IMR-90 (cell line): ENCODE results near the gene ESM1. TPM values are rescaled to one million over a fixed set of nuclear protein-coding genes. Genes with fewer than 3 reads are reported as not detected.

Experiments used
- ATAC-seq: fragments of 200-7000 bp; cut with Tn5 transposase; 2 replicates; pipeline ENCODE4 v1.9.1; 2020; ENCODE audit warnings: low read depth, mild to moderate bottlenecking, moderate library complexity
- BruUV-seq: library from RNA; stranded (reverse); fragments of 400-500 nt; replicated peaks from 2 replicates; lab custom pipeline; 2021; lab: Mats Ljungman, UMichigan
- CTCF ChIA-PET: fragments of 300-600 bp; formaldehyde crosslinking; extraction: SDS; loops from one replicate; lab custom pipeline; 2021; ENCODE audit warnings: antibody characterized with exemption; lab: Yijun Ruan, JAX
- POLR2A ChIA-PET: fragments of 300-600 bp; sonication (Branson Sonifier 250); formaldehyde crosslinking; loops from one replicate; lab custom pipeline; 2022; ENCODE audit warnings: antibody characterized with exemption; ENCODE audit not compliant: unreplicated experiment; lab: Charles Lee
- DNase-seq: peaks from one replicate; pipeline ENCODE4 v3.0.0; 2013
- H2AFZ ChIP-seq: replicated peaks from 2 replicates; pipeline ENCODE3; 2013; ENCODE audit warnings: low read length, mild to moderate bottlenecking; ENCODE audit not compliant: poor library complexity
- H2AK5ac ChIP-seq: 2 replicates; pipeline ENCODE4 v1.6.1; 2013; ENCODE audit warnings: low read depth, low read length, inconsistent platforms
- H2AK9ac ChIP-seq: replicated peaks from 2 replicates; pipeline ENCODE3; 2013; ENCODE audit warnings: mild to moderate bottlenecking, low read depth, low read length, moderate library complexity; ENCODE audit not compliant: poor library complexity
- H2BK120ac ChIP-seq: 2 replicates; pipeline ENCODE4 v1.6.1; 2013; ENCODE audit warnings: low read depth, low read length, inconsistent platforms
- H2BK15ac ChIP-seq: 3 replicates; pipeline ENCODE4 v1.6.1; 2013; ENCODE audit warnings: low read depth, low read length, inconsistent platforms
- H2BK20ac ChIP-seq: 2 replicates; pipeline ENCODE4 v1.6.1; 2013; ENCODE audit warnings: low read depth, mild to moderate bottlenecking, inconsistent platforms, low read length, moderate library complexity
- H2BK5ac ChIP-seq: 2 replicates; pipeline ENCODE4 v1.6.1; 2013; ENCODE audit warnings: mild to moderate bottlenecking, low read depth, low read length, inconsistent platforms; ENCODE audit not compliant: poor library complexity, severe bottlenecking
- H3K14ac ChIP-seq: replicated peaks from 2 replicates; pipeline ENCODE4 v1.6.1; 2013; ENCODE audit warnings: low read depth, low read length, inconsistent platforms
- H3K18ac ChIP-seq: 2 replicates; pipeline ENCODE4 v1.6.1; 2013; ENCODE audit warnings: low read depth, low read length, control low read depth
- H3K23ac ChIP-seq: 2 replicates; pipeline ENCODE4 v1.6.1; 2013; ENCODE audit warnings: low read depth, low read length, inconsistent platforms
- H3K27ac ChIP-seq: 2 replicates; pipeline ENCODE4 v1.5.1; 2013; ENCODE audit warnings: mild to moderate bottlenecking, control low read depth, low read length; ENCODE audit not compliant: insufficient read depth
- H3K27me3 ChIP-seq: 2 replicates; pipeline ENCODE4 v1.6.1; 2013; ENCODE audit warnings: low read length; ENCODE audit not compliant: control insufficient read depth, insufficient read depth
- H3K36me3 ChIP-seq: 2 replicates; pipeline ENCODE4 v1.6.1; 2013; ENCODE audit warnings: low read length, mixed read lengths; ENCODE audit not compliant: control insufficient read depth, insufficient read depth
- H3K4ac ChIP-seq: 2 replicates; pipeline ENCODE4 v1.6.1; 2013; ENCODE audit warnings: low read depth, low read length, inconsistent platforms
- H3K4me1 ChIP-seq: 2 replicates; pipeline ENCODE4 v1.6.1; 2013; ENCODE audit warnings: low read length, mixed read lengths; ENCODE audit not compliant: control insufficient read depth, insufficient read depth
- H3K4me2 ChIP-seq: 2 replicates; pipeline ENCODE4 v1.6.1; 2013; ENCODE audit warnings: low read depth, mild to moderate bottlenecking, control low read depth, low read length, moderate library complexity
- H3K4me3 ChIP-seq: 2 replicates; pipeline ENCODE4 v1.5.1; 2013; ENCODE audit warnings: low read depth, mild to moderate bottlenecking, control low read depth, low read length, moderate library complexity; ENCODE audit not compliant: insufficient read depth
- H3K56ac ChIP-seq: 2 replicates; pipeline ENCODE4 v1.6.1; 2013; ENCODE audit warnings: low read length, inconsistent platforms; ENCODE audit not compliant: insufficient read depth; ENCODE audit errors: extremely low read depth
- H3K79me1 ChIP-seq, 2 experiments: 2 replicates each; pipeline ENCODE4 v1.6.1; 2013; ENCODE audit warnings: low read length in 2 of 2, inconsistent platforms in 1 of 2, low read depth in 1 of 2
- H3K9ac ChIP-seq: 2 replicates; pipeline ENCODE4 v1.6.1; 2013; ENCODE audit warnings: low read depth, low read length, control low read depth
- H3K9me1 ChIP-seq: 2 replicates; pipeline ENCODE4 v1.6.1; 2013; ENCODE audit warnings: low read length, inconsistent platforms; ENCODE audit not compliant: insufficient read depth
- H3K9me3 ChIP-seq: 2 replicates; pipeline ENCODE4 v1.6.1; 2013; ENCODE audit warnings: low read length; ENCODE audit not compliant: control insufficient read depth, insufficient read depth
- H4K20me1 ChIP-seq: 2 replicates; pipeline ENCODE4 v1.6.1; 2013; ENCODE audit warnings: low read length, inconsistent platforms; ENCODE audit not compliant: insufficient read depth
- H4K5ac ChIP-seq: 2 replicates; pipeline ENCODE4 v1.6.1; 2013; ENCODE audit warnings: mild to moderate bottlenecking, low read depth, low read length, control low read depth
- H4K8ac ChIP-seq, 2 experiments: 2 replicates each; pipeline ENCODE4 v1.6.1; 2013; ENCODE audit warnings: low read depth in 2 of 2, low read length in 2 of 2, control low read depth in 1 of 2, inconsistent platforms in 1 of 2
- H4K91ac ChIP-seq: 2 replicates; pipeline ENCODE4 v1.6.1; 2013; ENCODE audit warnings: low read depth, low read length, inconsistent platforms; ENCODE audit not compliant: insufficient read depth
- BHLHE40 ChIP-seq: fragments of 150-350 bp; IDR thresholded peaks from 2 replicates; pipeline ENCODE4 v1.6.1; 2016; ENCODE audit warnings: mild to moderate bottlenecking, low read depth, low read length
- CHD1 ChIP-seq: IDR thresholded peaks from 2 replicates; pipeline ENCODE4 v1.6.1; 2012; ENCODE audit warnings: low read depth, low read length, improper control_type of control experiment
- CTCF ChIP-seq: conservative IDR thresholded peaks from 2 replicates; pipeline ENCODE4 v1.5.1; 2012; ENCODE audit warnings: mild to moderate bottlenecking, low read depth, low read length, improper control_type of control experiment
- ELK1 ChIP-seq: fragments of 150-350 bp; IDR thresholded peaks from 2 replicates; pipeline ENCODE4 v1.6.1; 2016; ENCODE audit warnings: low read depth, mild to moderate bottlenecking, low read length, moderate library complexity, borderline replicate concordance
- FOS ChIP-seq: fragments of 150-350 bp; IDR thresholded peaks from 2 replicates; pipeline ENCODE4 v1.6.1; 2016; ENCODE audit warnings: low read depth, low read length
- MAFK ChIP-seq: IDR thresholded peaks from 2 replicates; pipeline ENCODE4 v1.6.1; 2012; ENCODE audit warnings: low read depth, low read length, improper control_type of control experiment
- MAZ ChIP-seq: IDR thresholded peaks from 2 replicates; pipeline ENCODE4 v1.6.1; 2012; ENCODE audit warnings: low read depth, mild to moderate bottlenecking, low read length, improper control_type of control experiment, moderate library complexity, borderline replicate concordance
- MXI1 ChIP-seq: IDR thresholded peaks from 2 replicates; pipeline ENCODE4 v1.6.1; 2012; ENCODE audit warnings: low read depth, mild to moderate bottlenecking, low read length, moderate library complexity, borderline replicate concordance
- NFE2L2 ChIP-seq: fragments of 150-350 bp; IDR thresholded peaks from 2 replicates; pipeline ENCODE4 v1.6.1; 2016; ENCODE audit warnings: low read depth, mild to moderate bottlenecking, low read length
- POLR2A ChIP-seq: IDR thresholded peaks from 2 replicates; pipeline ENCODE4 v1.6.1; 2012; ENCODE audit warnings: mild to moderate bottlenecking, low read depth, low read length
- RCOR1 ChIP-seq: IDR thresholded peaks from 2 replicates; pipeline ENCODE4 v1.6.1; 2012; ENCODE audit warnings: mild to moderate bottlenecking, low read length, improper control_type of control experiment; ENCODE audit not compliant: insufficient replicate concordance
- RFX5 ChIP-seq: IDR thresholded peaks from 2 replicates; pipeline ENCODE4 v1.8.0; 2012; ENCODE audit warnings: low read depth, mild to moderate bottlenecking, low read length, moderate library complexity
- SMC3 ChIP-seq: fragments of 150-350 bp; IDR thresholded peaks from 2 replicates; pipeline ENCODE4 v1.6.1; 2016; ENCODE audit warnings: low read depth, mild to moderate bottlenecking, antibody characterized with exemption, low read length, moderate library complexity
- WGBS, 2 experiments: methylation state at CpG; one replicate each; pipeline versions ENCODE4 v1.1.5 to v1.1.7; 2013; ENCODE audit warnings: missing lambda C conversion rate in 2 of 2; ENCODE audit not compliant: insufficient read length in 1 of 2; ENCODE audit errors: extremely low coverage in 2 of 2; 5-methylcytosine and 5-hydroxymethylcytosine counted together
- dilution Hi-C: fragments of 300-500 bp; cut with HindIII; formaldehyde crosslinking; loops from one replicate; pipeline ENCODE4 v1.14.3; 2018; ENCODE audit warnings: low sequenced_read_pairs; ENCODE audit not compliant: unreplicated experiment
- in situ Hi-C: fragments of 300-500 bp; cut with MboI; formaldehyde crosslinking; loops from 3 replicates; pipeline ENCODE4 v1.14.3; 2019; ENCODE audit warnings: low sequenced_read_pairs, inconsistent platforms, mixed read lengths
- intact Hi-C: fragments of 100-400 bp; cut with micrococcal nuclease; formaldehyde crosslinking; loops from 2 replicates; pipeline ENCODE4 v1.10.0; 2022
- polyA plus RNA-seq, 3 experiments: library from polyadenylated mRNA; depleted of rRNA; stranded (reverse); fragments of >200 nt; gene quantifications; 2 replicates each; pipeline ENCODE4 v1.2.3, GENCODE V29; 2012; ENCODE audit warnings: low replicate concordance in 1 of 3
- total RNA-seq: library from RNA; depleted of rRNA; stranded (reverse); fragments of >200 nt; gene quantifications from 2 replicates; pipeline ENCODE4 v1.2.3, GENCODE V29; 2012

Gene ESM1
- total and polyA plus RNA-seq, 2 of the 4 experiments (the other 2 are of a cell fraction): 7.1 to 10.2 TPM

- Histone ChIP-seq H3K9me3 (no peaks in the 10 kb centered on the region), H2BK120ac (no peak overlapping the region), H4K20me1 (no peaks in the 10 kb centered on the region), H3K9ac (no peak overlapping the region), H3K18ac (no peak overlapping the region), H3K4ac (no peak overlapping the region), H3K56ac (no peak overlapping the region), H2AK9ac (no peak overlapping the region), H2AFZ (no peak overlapping the region), H3K36me3 (no peaks in the 10 kb centered on the region), H3K4me3 (no peak overlapping the region), H3K27ac (no peak overlapping the region), H3K4me1 (peaks cover 3% of the 10 kb centered on the region), H3K27me3 (peaks cover 11% of the 10 kb centered on the region), H4K5ac (no peak overlapping the region), H4K91ac (no peak overlapping the region), H3K14ac (no peak overlapping the region), H3K4me2 (no peak overlapping the region), H2BK20ac (no peak overlapping the region), H4K8ac (no peak overlapping the region), H3K79me1 (no peaks in the 10 kb centered on the region), H2BK15ac (no peak overlapping the region), H2BK5ac (no peak overlapping the region), H3K23ac (no peak overlapping the region), H3K9me1 (no peaks in the 10 kb centered on the region), H2AK5ac (no peak overlapping the region)
- in situ Hi-C loops: no loop called here
- DNase-seq (no peak), ATAC-seq (no peak)
- POLR2A ChIA-PET: no interaction called here
- TF ChIP-seq RCOR1 (no peak), MAZ (no peak), NFE2L2 (no peak), POLR2A (no peak), FOS (no peak), SMC3 (no peak), RFX5 (no peak), CTCF (no peak), CHD1 (no peak), BHLHE40 (no peak), ELK1 (no peak), MXI1 (no peak), MAFK (no peak)
- dilution Hi-C loops: no loop called here
- CTCF ChIA-PET: no interaction called here
- intact Hi-C loops: no loop called here
- WGBS, 2 experiments: no CpG with 5 or more reads among the region's 3 CpGs
- BruUV-seq: no TSS peak
These were observed 42.2 kb upstream of the ESM1 start for GRCh38 chr5:55027595-55027994.
